Activated CD8-positive, alpha-beta memory T cell treated with anti-CD3 and anti-CD28 coated beads, Interleukin-2, amount 50 U/mL, for 24 hours (primary cell): ENCODE data around the gene TGM2.
"Not testable (repeated sequence)": the region's sequence is repeated elsewhere in the genome, so short reads cannot be mapped to it uniquely, and the experiment has no call there.

ENCODE experiments used
- DNase-seq: peaks from one replicate; pipeline ENCODE4 v3.0.0-alpha.2; 2020; ENCODE audit errors: extremely low read depth

Gene TGM2

DNA sequence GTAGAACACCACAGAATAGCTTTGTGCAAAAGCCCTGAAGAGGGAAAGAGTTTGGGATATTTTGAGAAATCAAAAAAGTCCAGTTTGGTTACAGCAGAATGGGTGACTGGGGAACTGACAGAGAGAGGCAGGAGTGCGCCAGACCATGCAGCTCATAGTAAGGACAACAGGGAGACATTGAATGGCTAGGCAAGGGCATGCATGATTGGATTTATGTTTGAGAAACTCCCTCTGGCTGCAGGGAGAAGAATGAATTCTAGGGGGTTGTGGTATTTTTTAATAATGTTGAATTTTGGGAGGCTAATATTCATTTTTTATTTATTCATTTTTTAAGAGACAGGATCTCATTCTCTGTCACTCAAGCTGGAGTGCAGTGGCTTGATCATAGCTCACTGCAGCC, 49.9 kb downstream of the TGM2 start:
- DNase-seq = no peak

- DNase-seq = no peak
Measured at GRCh38 chr20:38114353-38114791, 50.7 kb downstream of the TGM2 start.

DNA sequence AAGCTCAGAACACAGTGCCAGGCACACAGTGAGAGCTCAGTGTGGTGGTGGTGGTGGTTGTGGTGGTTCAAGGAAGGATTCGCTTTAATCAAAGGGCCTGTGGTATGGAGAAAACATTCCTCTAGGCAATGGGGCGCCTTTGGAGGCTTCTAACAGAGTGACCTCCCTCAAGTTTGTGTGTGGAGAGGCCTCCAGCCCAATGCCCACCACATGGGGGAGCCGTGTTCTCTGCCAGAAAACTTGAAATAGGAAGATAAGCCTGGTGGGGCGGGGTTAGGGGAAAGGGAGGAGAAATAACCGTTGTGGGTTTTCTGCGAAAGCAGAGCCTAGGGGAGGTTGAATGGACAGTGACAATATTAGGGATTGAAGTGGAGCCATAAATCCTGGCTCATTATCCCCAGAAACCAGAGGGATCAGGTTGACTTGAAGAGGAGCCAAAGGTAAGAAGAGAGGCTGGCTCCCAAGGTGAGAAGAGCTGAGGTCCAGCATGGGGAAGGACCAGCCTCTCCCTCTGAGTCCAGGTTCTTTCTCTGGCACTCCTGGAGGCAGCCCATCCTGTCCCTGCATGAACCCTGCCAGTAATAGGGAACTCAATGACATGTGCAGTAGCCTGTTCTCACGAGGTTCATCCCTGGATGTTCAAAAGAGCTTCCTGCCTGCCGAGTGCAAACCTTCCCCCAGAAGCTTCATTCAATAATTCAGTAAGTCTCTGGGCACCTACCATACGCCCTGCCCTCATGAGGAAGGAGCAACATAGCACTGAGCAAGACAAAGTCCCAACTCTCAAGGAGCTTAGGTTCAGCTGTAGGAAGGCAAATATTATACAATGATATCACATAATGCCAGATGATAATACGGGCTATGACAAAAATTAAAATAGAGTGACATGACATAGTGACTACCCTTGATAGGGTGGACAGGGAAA, 51.4 kb downstream of the TGM2 start:
- DNase-seq = no peak

DNA sequence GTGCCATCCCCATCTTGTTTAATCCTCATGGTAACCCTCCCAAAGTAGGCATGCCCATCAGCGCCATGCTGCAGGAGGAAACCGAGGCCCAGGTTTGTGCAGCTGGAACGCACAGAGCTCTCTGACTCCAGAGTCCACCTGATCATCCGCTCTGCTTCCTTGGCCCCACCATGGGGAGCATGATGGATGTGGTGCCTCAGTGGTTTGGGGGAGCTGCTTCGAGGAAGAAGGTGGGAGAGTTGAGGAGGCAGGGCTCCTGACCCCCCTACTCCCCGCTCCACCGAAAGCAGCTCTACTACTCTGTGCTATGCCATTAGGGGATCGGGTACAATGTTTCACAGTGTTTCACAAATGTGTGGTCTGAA, 52.2 kb downstream of the TGM2 start:
- DNase-seq = no peak

DNA sequence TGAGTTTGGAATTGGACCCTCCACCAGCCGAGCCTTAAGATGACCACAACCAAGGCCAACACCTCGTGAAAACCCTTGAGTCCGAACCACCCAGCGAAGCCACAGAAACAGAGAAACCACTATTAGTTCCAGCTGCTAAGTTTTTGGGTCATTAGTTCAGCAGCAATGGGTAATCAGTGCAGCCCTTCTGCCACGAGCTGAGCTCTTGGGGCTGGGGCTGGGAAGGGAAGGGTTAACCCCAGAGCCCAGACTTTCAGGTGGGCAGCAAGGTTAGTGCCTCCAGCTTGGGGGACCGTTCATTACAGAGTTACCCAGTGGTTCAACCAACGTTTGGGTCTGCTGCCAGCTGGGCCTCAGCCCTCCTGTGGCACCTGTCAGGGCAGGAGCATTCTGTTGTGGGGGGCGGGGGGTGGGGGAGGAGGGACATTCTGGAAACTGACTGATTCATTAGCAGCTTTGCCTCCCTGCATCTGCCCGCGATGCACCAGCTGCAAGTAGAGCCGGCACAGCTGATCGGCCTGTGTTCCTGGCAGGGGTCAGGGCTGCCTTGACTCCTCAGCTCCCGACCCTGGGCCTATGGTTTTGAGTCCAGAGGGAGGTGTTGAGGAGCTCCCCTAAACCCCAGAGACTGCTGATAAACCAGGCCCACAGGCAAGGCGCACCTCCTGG, 52.7 kb downstream of the TGM2 start:
- DNase-seq = no peak

- DNase-seq = no peak
Measured at GRCh38 chr20:38111366-38112232, 53.5 kb downstream of the TGM2 start.

DNA sequence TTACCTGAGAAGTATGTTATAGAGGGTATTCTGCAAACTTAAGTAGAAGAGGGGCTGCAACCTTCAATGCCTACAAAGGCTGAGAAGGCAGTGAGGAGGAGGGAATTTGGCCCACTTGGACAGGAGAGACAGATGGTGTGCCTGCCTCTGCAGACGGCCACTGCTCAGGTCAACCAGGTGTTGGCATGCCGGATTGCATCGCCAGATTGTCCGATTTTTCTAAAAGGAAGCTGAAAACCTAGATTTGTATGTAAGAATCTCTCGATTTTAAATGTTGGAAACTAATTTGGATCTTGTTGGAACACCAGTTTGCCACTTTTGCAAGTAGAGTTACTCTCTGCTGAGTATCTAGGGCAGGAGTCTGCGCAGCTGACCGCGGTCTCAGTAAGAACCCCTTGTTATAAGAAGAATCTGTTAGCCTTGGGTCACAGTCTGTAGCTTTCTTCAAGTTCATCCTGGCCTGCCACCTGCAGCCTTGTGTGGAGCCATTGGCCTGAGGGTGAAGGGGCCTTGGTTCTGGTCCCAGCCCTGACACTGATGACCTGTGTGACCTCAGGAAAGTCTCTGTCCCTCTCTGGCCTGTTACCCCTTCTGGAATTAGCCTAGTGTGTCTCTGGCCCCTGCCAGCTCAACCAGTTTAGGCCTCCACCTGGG, 54.4 kb downstream of the TGM2 start:
- no peak for DNase-seq

- no peak for DNase-seq
Measured at GRCh38 chr20:38109591-38110524, 55.2 kb downstream of the TGM2 start.

- DNase-seq = no peak
Measured at GRCh38 chr20:38108986-38109541, 56.0 kb downstream of the TGM2 start.

DNA sequence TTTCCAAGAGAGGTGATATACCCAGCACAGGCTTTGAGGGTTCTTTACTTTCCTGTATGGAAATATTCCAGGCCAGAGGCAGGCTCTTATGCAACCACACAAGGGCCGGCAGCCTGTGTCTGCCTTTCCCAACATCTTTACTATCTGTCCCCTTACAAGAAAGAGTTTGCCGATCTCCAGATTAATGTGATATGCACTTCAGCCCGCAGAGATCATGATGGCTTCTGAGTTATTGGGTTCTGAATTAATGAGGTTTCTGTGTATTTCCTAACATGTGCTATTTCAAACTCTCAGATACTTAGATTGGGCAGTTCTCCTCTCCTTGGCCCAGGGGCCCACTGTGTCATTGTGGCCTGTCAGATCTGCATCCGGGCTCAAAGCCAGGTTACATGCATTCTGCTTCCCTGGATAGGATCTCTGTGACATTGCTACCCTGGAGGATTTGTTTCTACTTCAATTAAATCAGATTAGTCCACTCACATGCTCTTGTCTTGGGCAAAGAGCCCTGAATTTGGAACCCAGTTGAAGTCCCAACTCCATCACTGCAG, 56.6 kb downstream of the TGM2 start:
- DNase-seq = no peak

DNA sequence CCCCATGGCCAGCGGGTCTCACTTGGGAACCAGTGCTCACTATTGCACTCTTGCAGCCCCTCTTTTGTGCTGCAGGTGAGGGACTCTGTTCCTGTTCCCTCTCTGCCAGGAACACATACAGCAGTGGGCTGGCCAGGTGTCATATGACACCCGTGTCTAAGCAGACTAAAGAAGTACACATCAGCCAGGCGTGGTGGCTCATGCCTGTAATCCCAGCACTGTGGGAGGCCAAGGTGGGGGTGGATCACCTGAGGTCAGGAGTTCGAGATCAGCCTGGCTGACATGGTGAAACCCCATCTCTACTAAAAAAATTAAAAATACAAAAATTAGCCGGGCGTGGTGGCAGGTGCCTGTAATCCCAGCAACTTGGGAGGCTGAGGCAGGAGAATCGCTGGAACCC, 57.2 kb downstream of the TGM2 start:
- DNase-seq = not testable (repeated sequence)

DNA sequence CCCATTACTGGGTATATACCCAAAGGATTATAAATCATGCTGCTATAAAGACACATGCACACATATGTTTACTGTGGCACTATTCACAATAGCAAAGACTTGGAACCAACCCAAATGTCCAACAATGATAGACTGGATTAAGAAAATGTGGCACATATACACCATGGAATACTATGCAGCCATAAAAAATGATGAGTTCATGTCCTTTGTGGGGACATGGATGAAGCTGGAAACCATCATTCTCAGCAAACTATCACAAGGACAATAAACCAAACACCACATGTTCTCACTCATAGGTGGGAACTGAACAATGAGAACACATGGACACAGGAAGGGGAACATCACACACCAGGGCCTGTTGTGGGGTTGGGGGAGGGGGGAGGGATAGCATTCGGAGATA, 57.7 kb downstream of the TGM2 start:
- DNase-seq = not testable (repeated sequence)

- DNase-seq = no peak
Measured at GRCh38 chr20:38106461-38106860, 58.6 kb downstream of the TGM2 start.

DNA sequence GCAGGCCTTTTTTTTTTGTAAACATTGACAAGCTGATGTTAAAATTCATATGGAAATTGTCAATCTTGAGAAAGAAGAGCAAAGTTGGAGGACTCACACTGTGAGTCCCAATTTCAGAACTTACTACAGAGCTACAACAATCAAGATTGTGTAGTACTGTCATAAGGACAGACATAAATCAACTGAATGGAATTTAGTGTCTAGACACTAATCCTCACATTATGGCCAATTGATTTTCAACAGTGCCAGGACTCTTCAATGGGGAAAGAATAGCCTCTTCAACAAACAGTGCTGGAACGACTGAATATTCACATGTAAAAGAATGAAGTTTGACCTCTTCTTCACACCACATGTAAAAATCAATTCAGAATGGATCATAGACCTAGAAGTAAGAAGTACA, 60.8 kb downstream of the TGM2 start:
- no peak for DNase-seq

GRCh38 chr20:38102206-38102605, 62.9 kb downstream of the TGM2 start:
- DNase-seq = not testable (repeated sequence)

- DNase-seq = no peak
Measured at GRCh38 chr20:38098952-38099351, 66.1 kb downstream of the TGM2 start.

GRCh38 chr20:38095017-38095686, 69.9 kb downstream of the TGM2 start:
- no peak for DNase-seq

GRCh38 chr20:38094373-38094891, 70.6 kb downstream of the TGM2 start:
- no peak for DNase-seq

GRCh38 chr20:38093641-38094077, 71.4 kb downstream of the TGM2 start:
- DNase-seq = no peak
